ENCODE results near the gene MAN2A1.

Gene MAN2A1

DNA sequence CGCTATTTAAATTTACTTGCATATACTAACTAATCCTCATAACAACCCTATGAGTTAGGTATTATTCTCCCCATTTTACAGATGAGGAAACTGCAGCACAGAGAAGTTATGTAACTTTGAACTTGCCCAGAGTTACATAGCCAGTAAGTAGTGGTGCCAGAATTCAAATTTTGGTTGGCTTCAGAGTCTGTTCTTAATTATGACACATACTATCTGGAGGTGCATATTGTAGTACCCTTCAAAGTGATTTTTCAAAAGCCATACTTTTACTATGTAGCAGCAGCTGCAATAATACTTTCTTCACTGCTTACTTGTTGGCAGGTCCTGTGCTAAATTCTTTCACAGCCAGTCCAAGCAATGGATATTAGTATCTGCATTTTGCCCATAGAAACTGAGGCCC lies 16.4 kb downstream of the MAN2A1 start:
- DNase-seq (ENCODE audit: low read depth in 2 of 2), result no peak

DNA sequence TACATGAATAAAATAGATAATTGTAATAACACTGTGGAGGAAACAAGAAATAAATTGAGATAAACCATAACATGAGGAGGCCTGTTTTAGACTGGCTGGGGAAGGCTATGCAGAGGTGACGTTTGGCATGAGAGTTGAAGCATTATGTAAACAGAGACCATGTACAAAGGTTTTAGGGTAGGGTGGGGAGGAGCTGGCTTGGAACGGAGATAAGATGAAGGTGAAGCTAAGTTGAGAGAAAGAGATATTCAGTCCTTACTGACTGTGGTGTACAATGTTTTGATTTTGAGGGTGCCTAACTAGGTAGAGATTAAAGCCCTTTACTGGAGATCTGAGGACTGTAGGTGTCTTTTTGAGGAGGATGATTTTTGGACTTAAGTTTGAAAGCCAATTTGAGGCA lies 17.8 kb downstream of the MAN2A1 start:
- DNase-seq (ENCODE audit: low read depth in 2 of 2), result no peak

DNA sequence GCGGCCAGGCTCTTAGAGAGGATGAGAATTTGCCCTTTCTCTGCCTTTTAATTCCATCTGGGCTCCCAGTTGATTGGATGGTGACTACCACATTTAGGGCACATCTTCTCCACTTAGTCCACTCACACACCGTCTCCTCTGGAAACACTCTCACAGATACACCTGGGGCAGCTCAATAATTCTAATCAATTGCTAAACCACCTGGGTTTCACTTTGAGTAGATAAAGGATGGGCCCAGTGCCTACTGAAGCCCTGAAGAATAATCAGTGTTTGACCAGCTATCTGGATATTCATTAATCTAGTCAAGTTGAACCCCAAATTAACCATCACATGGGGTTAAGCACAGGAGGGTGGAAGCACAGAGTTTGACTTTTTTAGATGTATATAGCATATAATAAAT lies 19.1 kb downstream of the MAN2A1 start:
- DNase-seq (ENCODE audit: low read depth in 2 of 2), result no peak

- no peak for DNase-seq (ENCODE audit: low read depth in 2 of 2)
These were observed 19.5 kb downstream of the MAN2A1 start for GRCh38 chr5:109709225-109709624.

GRCh38 chr5:109711673-109712072 lies 21.9 kb downstream of the MAN2A1 start:
- DNase-seq (ENCODE audit: low read depth in 2 of 2), result no peak

GRCh38 chr5:109713453-109713852 lies 23.7 kb downstream of the MAN2A1 start:
- no peak for DNase-seq (ENCODE audit: low read depth in 2 of 2)

- no peak for DNase-seq (ENCODE audit: low read depth in 2 of 2)
These were observed 24.9 kb downstream of the MAN2A1 start for GRCh38 chr5:109714592-109714991.

DNA sequence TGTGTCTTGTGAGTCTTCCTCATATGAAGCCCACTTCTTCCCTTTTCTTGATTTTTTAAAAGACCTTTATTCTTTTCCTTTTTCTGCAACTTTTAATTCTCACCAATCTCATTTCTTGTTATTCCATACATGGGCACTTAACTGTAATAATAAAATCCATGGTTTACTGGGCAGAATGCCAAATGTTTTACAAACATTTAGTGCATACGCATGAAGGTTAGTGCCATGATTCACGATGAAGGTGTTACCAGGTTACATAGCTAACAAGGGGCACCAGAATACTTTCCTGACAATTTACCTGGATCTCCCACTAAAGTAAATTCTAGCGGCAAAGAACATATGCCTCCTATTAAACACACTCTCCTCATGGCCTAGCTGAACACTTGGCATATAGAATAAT lies 28.5 kb downstream of the MAN2A1 start:
- DNase-seq (ENCODE audit: low read depth in 2 of 2), result no peak

DNA sequence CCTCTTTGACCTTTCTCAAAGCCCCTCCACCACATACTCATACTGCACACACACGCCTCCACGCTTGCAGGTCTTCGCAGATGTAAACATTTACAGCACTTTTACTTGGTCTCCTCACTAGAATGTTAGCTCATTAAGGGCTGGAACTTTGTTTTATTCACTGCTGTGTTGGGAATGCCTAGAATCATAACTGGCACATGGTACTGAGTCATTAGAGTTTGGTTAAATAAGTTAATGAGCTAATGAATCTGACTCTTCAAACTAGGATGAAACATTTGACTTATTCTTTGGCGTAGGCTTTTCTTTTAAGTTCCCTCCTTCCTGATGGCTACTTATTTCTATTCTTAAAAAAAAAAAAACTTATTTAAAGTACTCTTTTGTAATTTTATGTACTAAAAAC lies 28.9 kb downstream of the MAN2A1 start:
- DNase-seq (ENCODE audit: low read depth in 2 of 2), result no peak

DNA sequence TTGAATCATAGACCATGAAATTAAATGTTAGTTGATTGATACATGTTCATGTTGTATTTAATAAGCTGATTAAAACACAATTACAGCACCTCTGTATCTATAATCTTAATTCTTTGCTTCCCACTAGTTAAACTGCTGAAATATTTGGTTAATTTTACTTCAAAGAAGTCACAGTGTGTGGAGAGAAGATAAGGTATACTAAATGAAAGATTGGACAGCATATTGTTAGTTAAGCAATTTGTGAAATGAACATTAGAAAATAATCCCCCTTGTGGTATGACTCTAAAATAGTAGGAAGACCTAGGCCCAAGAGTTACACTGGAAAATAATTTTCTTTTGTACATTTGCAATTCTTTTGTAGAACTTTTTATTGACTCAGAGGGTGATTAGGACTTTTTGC lies 30.3 kb downstream of the MAN2A1 start:
- no peak for DNase-seq (ENCODE audit: low read depth in 2 of 2)

DNA sequence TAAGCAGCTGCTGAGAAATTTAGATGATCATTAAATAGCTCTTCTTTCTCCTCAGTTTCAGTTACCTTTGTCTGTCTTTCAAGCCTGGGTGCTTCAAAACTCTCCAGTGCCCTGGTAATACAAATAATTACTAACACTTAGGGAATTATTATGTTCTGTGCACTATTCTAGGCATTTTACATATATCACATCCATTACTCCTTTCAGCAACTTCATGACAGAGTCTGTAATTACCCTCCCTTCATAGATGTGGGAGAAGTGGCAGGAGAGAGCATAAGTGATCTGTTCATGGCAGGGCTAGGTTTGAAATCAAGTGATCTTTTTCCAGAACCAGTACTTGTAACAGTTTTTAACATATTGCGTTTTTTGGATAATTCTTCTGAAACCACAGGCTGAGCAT lies 32.0 kb downstream of the MAN2A1 start:
- no peak for DNase-seq (ENCODE audit: low read depth in 2 of 2)

- no peak for DNase-seq (ENCODE audit: low read depth in 2 of 2)
These were observed 33.9 kb downstream of the MAN2A1 start for GRCh38 chr5:109723606-109724005.

DNA sequence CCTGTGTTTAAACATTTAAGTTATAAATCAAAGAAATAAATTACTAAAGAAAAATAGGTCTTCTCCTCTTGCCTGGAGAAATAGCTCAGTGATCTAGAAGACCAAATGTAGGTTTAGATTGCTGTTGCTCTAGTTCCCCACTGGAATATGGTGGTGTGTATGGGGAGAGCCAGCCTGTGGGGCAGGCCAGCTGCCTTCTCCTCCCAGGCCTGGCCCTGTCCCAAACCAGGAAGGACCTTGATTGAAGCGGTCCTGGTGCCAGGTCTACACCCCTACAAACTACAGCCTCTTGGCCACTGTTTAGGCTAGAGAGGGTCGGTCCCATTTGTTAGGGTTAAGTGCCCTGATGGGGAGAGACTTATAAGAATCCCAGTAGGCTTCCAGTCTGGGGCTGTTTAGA lies 35.4 kb downstream of the MAN2A1 start:
- no peak for DNase-seq (ENCODE audit: low read depth in 2 of 2)

GRCh38 chr5:109739741-109740728 lies 50.3 kb downstream of the MAN2A1 start:
- DNase-seq (ENCODE audit: low read depth in 2 of 2), result no peak

- no peak for DNase-seq (ENCODE audit: low read depth in 2 of 2)
These were observed 51.2 kb downstream of the MAN2A1 start for GRCh38 chr5:109740966-109741365.

DNA sequence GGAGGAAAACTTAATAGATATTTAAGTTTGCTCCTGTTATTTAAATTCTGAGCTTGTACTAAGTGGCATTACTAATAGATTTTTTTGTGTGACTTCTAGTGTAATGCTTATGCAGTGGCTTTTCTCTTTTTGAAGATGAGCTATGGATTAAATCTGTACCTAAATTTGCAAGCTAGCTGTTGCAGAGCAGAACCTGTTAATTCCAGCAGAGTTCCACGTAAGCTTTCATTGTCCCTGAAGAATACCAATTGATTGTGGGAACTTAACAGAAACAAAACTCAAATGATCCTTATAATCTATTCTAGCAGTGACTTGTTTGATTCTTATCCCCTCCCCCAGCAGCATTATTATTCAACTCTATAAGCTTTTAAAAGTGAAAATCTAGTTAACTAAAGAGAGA lies 51.7 kb downstream of the MAN2A1 start:
- DNase-seq (ENCODE audit: low read depth in 2 of 2), result no peak

DNA sequence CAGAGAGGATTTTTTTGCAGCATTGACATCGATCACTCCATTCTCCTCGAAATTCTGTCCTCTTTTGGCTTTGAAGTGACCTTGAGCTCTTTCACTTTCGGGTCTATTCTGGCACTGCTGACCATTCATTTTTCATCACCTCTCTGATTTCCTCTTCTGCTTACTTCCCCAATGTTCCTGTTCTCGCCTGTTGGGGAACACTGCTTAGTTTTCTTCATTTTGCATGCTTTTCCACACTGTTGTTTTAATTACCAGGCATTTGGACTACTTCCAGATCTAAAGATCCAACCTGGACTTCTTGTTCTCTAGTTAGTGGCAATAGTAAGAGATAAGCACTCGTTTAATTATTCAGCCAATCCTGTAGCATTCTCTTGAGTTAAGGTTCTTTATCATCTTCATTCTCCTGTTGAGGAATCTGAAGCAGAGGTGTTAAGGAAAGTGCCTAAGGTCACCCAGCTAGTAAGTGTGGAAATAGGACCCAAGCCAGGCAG lies 53.4 kb downstream of the MAN2A1 start:
- DNase-seq (ENCODE audit: low read depth in 2 of 2), result no peak

DNA sequence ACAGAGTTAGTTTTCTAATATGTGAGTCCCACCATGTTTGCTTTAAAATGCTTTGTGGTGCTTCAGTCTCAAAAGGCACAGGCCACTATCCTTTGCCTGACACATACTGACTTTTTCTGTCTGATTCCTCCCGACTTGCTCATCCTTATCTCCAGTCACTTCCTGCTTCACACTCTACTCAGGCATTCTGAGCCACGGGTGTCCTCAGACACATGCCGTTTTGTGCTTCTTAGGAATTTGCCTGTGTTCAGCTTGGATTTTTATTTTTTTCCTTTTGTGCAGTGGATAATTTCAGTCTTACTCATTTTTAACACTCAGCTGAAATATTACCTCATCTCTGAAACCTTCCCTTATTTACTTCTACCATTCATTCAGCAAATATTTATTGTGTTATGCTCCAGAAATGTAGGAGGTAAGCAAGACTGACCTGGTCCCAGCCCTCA lies 54.1 kb downstream of the MAN2A1 start:
- no peak for DNase-seq (ENCODE audit: low read depth in 2 of 2)

DNA sequence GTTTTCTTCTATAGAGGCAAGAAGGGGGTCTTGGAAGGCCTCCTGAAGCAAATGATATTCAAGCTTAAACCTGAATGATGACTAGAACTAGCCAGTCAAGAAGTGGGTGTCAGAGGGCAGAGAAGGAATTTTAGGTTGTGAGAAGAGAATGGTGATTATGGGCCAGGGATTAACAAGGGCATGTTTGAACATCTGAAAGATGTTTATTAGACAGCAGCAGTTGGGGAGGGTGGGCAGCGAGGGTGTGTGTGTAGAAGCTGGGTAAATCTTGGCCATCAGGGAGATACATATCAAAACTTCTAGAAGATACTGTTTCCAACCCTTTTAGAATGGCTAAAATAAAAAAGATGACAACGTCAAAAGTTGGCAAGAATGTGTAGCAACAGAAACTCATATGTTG lies 54.5 kb downstream of the MAN2A1 start:
- no peak for DNase-seq (ENCODE audit: low read depth in 2 of 2)

DNA sequence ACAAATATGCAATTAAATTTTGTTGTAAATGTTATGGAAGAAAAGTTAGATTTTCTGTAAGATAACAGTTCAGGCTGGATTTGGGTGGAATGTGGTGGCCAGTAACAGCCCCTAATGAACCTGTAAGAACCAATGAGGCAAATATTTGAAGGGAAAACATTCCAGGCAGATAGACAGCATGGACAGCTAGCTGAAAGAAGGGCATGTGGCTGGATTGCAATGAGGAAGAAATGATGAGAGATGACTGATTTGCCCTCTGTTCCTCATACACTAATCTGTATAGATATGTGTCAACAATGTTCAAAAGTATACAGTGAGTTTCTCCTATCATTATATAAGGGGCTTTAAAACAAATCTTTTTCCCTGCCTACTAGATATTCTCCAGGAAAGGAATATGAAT lies 58.8 kb downstream of the MAN2A1 start:
- DNase-seq (ENCODE audit: low read depth in 2 of 2), result no peak

DNA sequence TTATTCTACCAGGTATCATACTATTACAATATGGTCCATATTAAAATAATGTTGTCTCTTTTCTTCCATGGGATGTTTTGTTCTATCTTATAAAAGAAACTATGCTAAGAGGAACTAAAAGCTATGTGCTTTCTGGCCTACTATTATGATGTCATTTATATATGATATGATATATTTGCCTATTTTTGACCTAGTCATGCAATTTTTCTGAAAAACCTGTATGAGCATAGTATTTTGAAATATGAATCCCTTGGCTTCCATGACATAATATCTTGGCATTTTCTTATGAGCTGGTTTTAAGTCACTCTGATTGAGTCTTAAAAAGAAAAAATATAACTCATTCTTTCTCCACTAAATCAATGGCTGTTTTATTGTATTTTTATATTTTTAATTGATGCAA lies 60.7 kb downstream of the MAN2A1 start:
- no peak for DNase-seq (ENCODE audit: low read depth in 2 of 2)

- DNase-seq (ENCODE audit: low read depth in 2 of 2), result no peak
These were observed 63.6 kb downstream of the MAN2A1 start for GRCh38 chr5:109753279-109753678.

GRCh38 chr5:109754319-109754718 lies 64.6 kb downstream of the MAN2A1 start:
- no peak for DNase-seq (ENCODE audit: low read depth in 2 of 2)

GRCh38 chr5:109755761-109756160 lies 66.0 kb downstream of the MAN2A1 start:
- no peak for DNase-seq (ENCODE audit: low read depth in 2 of 2)

All from stimulated activated CD8-positive, alpha-beta memory T cell treated with anti-CD3 and anti-CD28 coated beads, Interleukin-15, amount 100 ng/mL, for 4 hours (primary cell).